OCI-LY3 (cell line): Measurements from ENCODE around the gene DNAJC9.
"Not testable (repeated sequence)": the region's sequence is repeated elsewhere in the genome, so short reads cannot be mapped to it uniquely, and the experiment has no call there.

Experiments used
- H2AFZ ChIP-seq: fragments of 200-600, 300-600 bp; shearing (Covaris generic); 2 replicates; pipeline ENCODE4 v1.6.0; 2014; ENCODE audit warnings: antibody characterized with exemption, low read depth, low read length
- H3K27ac ChIP-seq: fragments of 200-600, 300-600 bp; sonication (generic); 2 replicates; pipeline ENCODE4 v1.5.1; 2014; ENCODE audit warnings: mild to moderate bottlenecking, low read length, moderate library complexity, mixed read lengths
- H3K27me3 ChIP-seq: fragments of 200-600, 300-600 bp; sonication (generic); 2 replicates; pipeline ENCODE4 v1.6.1; 2014; ENCODE audit warnings: low read depth, low read length, mixed read lengths
- H3K36me3 ChIP-seq: fragments of 200-600, 300-600 bp; sonication (generic); replicated peaks from 2 replicates; pipeline ENCODE3; 2014; ENCODE audit warnings: low read depth, low read length, mixed read lengths
- H3K4me1 ChIP-seq: fragments of 300-600, 200-600 bp; sonication (generic); 2 replicates; pipeline ENCODE4 v1.6.1; 2014; ENCODE audit warnings: low read length, mixed read lengths
- H3K4me2 ChIP-seq: fragments of 200-600, 300-600 bp; sonication (generic); 2 replicates; pipeline ENCODE4 v1.6.1; 2014; ENCODE audit warnings: low read length, mixed read lengths
- H3K4me3 ChIP-seq: fragments of 300-600, 200-600 bp; sonication (generic); 2 replicates; pipeline ENCODE4 v1.5.1; 2014; ENCODE audit warnings: antibody characterized with exemption, mild to moderate bottlenecking, low read length, moderate library complexity
- H3K79me2 ChIP-seq: fragments of 300-600, 200-600 bp; shearing (Covaris generic); 2 replicates; pipeline ENCODE4 v1.6.1; 2014; ENCODE audit warnings: mild to moderate bottlenecking, low read length, mixed read lengths
- H3K9ac ChIP-seq: fragments of 300-600, 200-600 bp; shearing (Covaris generic); 2 replicates; pipeline ENCODE4 v1.6.0; 2014; ENCODE audit warnings: mild to moderate bottlenecking, low read length, moderate library complexity
- H3K9me3 ChIP-seq: fragments of 200-600, 300-600 bp; shearing (Covaris generic); 2 replicates; pipeline ENCODE4 v1.6.1; 2014; ENCODE audit warnings: low read length, mixed read lengths; ENCODE audit not compliant: insufficient read depth
- H4K20me1 ChIP-seq: fragments of 200-600, 300-600 bp; sonication (generic); 2 replicates; pipeline ENCODE4 v1.6.1; 2016; ENCODE audit warnings: low read length, mixed read lengths; ENCODE audit not compliant: insufficient read depth
- EZH2phosphoT487 ChIP-seq: fragments of 200-600 bp; shearing (Covaris generic); IDR thresholded peaks from 2 replicates; pipeline ENCODE4 v1.6.1; 2018; ENCODE audit warnings: antibody characterized with exemption, mixed run types, low read depth
- TF ChIP-seq, protein P1 (sequence below): fragments of 200-600, 300-600 bp; sonication (generic); IDR thresholded peaks from 2 replicates; pipeline ENCODE4 v1.5.1; 2014; ENCODE audit warnings: antibody characterized with exemption, low read length, low read depth

DNAJC9 gene

DNA sequence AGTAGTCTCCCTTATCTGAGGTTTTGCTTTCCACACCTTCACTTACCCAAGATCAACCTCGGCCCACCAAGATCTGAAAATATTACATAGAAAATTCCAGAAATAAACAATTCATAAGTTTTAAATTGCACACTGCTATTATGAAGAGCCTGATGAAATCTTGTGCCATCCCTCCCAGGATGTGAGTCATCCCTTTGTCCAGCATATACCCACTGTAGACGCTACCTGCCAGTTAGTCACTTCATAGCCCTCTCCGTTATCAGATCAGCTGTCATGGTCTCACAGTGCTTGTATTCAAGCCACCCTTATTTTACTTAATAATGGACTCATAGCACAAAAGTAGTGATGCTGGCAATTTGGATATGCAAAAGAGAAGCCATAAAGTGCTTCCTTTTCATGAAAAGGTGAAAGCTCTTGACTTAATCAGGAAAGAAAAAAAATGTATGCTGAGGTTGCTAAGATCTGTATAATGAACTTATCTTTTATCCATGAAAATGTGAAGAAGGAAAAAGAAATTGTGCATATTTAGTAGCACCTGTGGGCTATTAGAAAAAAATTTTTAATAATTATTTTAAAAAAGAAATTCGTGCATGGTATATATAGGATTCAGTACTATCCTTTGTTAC is 15.2 kb upstream of the DNAJC9 start:
- H3K4me1 ChIP-seq = no peaks in the 10 kb centered on the region
- H3K79me2 ChIP-seq = no peaks in the 10 kb centered on the region
- H3K27me3 ChIP-seq = no peaks in the 10 kb centered on the region
- no peak overlapping the region for H3K4me3 ChIP-seq
- H3K27ac ChIP-seq = no peak overlapping the region
- H4K20me1 ChIP-seq = no peaks in the 10 kb centered on the region
- no peaks in the 10 kb centered on the region for H3K9me3 ChIP-seq
- H3K4me2 ChIP-seq = no peak overlapping the region
- TF ChIP-seq, protein P1, sequence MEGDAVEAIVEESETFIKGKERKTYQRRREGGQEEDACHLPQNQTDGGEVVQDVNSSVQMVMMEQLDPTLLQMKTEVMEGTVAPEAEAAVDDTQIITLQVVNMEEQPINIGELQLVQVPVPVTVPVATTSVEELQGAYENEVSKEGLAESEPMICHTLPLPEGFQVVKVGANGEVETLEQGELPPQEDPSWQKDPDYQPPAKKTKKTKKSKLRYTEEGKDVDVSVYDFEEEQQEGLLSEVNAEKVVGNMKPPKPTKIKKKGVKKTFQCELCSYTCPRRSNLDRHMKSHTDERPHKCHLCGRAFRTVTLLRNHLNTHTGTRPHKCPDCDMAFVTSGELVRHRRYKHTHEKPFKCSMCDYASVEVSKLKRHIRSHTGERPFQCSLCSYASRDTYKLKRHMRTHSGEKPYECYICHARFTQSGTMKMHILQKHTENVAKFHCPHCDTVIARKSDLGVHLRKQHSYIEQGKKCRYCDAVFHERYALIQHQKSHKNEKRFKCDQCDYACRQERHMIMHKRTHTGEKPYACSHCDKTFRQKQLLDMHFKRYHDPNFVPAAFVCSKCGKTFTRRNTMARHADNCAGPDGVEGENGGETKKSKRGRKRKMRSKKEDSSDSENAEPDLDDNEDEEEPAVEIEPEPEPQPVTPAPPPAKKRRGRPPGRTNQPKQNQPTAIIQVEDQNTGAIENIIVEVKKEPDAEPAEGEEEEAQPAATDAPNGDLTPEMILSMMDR = no peak
- no peak for TF ChIP-seq EZH2phosphoT487
- H3K9ac ChIP-seq = no peak overlapping the region
- no peak overlapping the region for H2AFZ ChIP-seq
- no peaks in the 10 kb centered on the region for H3K36me3 ChIP-seq

DNA sequence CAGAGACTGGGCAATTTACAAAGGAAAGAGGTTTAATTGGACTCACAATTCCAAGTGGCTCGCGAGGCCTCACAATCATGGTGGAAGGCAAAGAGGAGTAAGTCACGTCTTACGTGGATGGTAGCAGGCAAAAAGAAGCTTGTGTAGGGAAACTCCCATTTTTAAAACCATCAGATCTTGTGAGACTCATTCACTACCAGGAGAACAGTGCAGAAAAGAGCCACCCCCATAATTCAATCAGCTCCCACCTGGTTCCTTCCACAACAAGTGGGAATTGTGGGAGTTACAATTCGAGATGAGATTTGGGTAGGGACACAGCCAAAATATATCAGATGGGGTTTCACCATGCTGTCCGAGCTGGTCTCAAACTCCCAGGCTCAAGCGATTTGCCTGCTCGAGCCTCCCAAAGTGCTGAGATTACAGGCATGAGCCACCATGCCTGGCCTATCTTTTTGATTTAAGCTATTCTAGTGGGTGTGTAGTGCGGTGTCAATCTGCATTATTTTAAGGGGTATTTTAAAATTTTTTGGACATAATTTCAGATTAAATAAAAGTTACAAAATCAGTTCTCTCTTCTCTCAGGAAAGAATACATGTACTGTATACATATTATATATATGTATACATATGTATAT is 14.4 kb upstream of the DNAJC9 start:
- Histone ChIP-seq H3K9ac (no peak overlapping the region), H3K27ac (no peak overlapping the region), H3K4me1 (no peaks in the 10 kb centered on the region), H3K79me2 (no peaks in the 10 kb centered on the region), H3K4me3 (no peak overlapping the region), H3K4me2 (no peak overlapping the region), H2AFZ (no peak overlapping the region), H3K36me3 (no peaks in the 10 kb centered on the region), H3K9me3 (no peaks in the 10 kb centered on the region), H4K20me1 (no peaks in the 10 kb centered on the region), H3K27me3 (no peaks in the 10 kb centered on the region)
- TF ChIP-seq, protein P1 = no peak
- no peak for TF ChIP-seq EZH2phosphoT487

DNA sequence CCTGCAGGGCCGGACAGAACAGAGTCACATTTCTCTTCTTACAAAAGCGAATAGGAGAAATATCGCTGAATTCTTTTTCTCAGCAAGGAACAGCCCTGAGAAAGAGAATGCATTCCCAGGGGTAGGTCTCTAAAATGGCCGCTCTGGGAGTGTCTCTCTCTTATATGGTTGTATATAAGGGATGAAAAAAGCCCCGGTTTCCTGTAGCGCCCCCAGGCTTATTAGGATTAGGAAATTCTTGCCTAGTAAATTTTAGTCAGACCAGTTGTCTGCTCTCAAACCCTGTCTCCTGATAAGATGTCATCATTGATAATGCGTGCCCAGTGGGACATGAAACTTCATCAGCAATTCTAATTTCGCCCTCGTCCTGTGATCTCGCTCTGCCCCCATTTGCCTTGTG is 11.6 kb upstream of the DNAJC9 start:
- not testable (repeated sequence) for H3K27me3 ChIP-seq, H3K4me3 ChIP-seq, H3K9ac ChIP-seq, H3K27ac ChIP-seq, H2AFZ ChIP-seq, H3K4me1 ChIP-seq, H3K36me3 ChIP-seq, H3K79me2 ChIP-seq, H3K9me3 ChIP-seq, H3K4me2 ChIP-seq, H4K20me1 ChIP-seq

DNA sequence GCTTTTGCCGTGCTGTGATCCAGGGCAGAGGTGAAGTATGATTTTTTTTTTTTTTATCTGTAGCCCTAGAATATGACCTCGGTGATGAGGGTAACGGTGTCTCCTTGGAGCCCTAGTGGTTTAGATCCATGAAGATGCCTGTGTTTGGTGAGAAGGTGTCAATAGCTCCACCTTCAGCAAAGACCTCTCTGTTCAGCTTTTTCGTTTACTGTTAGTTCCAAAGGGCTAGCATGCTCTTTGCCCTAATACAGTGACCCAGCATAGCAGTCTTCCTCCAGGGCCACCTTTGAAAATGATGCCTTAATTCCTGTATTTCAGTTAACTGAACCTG is 6.1 kb upstream of the DNAJC9 start:
- Histone ChIP-seq H3K27me3 (no peaks in the 10 kb centered on the region), H3K4me1 (peaks cover 17% of the 10 kb centered on the region; the same call in 1 of the 2 replicates), H3K79me2 (peaks cover 52% of the 10 kb centered on the region), H4K20me1 (no peaks in the 10 kb centered on the region), H3K27ac (no peak overlapping the region), H3K36me3 (peaks cover 9% of the 10 kb centered on the region), H3K9me3 (no peaks in the 10 kb centered on the region), H2AFZ (peak overlapping the region; percentile 91; the same call in 1 of the 2 replicates), H3K9ac (peak overlapping the region; percentile 100), H3K4me2 (peak overlapping the region; percentile 92), H3K4me3 (peak overlapping the region; percentile 100)
- TF ChIP-seq, protein P1 = no peak
- TF ChIP-seq EZH2phosphoT487 = no peak
